ENCODE data around the gene RLN1.

DNA sequence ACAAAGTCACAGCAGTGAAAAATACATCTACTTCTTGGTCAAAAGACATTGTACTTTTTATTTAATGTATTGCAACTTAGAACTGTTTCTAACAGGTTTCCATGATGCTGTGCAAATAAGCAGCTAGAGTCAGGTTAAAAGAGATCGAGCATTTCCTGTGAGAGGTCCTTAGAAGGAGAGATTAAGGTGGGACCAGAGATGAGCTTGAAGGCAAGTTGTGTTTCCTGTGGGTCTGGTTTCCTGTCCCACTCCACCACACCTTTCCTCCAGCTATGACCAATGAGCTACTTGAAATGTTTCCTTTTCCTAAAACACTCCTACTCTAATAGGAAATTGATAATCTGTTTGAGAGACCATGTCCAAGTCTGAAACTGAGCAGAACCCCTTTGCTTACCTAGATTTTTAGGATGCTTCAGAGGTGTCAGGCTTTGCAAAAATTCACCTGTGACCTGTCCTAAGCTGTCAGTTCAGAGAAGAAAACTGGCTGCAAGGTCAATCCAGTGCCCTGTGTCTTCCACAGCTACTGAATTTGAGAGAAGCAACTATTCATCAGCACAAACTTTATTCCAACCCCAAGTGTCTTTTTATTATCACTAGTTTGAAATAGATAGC is 13.1 kb upstream of the RLN1 start:
- TF ChIP-seq, protein P1, sequence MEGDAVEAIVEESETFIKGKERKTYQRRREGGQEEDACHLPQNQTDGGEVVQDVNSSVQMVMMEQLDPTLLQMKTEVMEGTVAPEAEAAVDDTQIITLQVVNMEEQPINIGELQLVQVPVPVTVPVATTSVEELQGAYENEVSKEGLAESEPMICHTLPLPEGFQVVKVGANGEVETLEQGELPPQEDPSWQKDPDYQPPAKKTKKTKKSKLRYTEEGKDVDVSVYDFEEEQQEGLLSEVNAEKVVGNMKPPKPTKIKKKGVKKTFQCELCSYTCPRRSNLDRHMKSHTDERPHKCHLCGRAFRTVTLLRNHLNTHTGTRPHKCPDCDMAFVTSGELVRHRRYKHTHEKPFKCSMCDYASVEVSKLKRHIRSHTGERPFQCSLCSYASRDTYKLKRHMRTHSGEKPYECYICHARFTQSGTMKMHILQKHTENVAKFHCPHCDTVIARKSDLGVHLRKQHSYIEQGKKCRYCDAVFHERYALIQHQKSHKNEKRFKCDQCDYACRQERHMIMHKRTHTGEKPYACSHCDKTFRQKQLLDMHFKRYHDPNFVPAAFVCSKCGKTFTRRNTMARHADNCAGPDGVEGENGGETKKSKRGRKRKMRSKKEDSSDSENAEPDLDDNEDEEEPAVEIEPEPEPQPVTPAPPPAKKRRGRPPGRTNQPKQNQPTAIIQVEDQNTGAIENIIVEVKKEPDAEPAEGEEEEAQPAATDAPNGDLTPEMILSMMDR (IDR thresholded peaks at IDR 0.05) = no peak
- TF ChIP-seq HOXB13 (CRISPR knock-in tag; IDR thresholded peaks at IDR 0.05; ENCODE audit: low read depth) = no peak
- no peak for TF ChIP-seq ESRRA (IDR thresholded peaks at IDR 0.05; ENCODE audit: borderline replicate concordance, low read length)
- TF ChIP-seq POLR2A (IDR thresholded peaks at IDR 0.05; ENCODE audit: low read length) = no peak
- TF ChIP-seq CEBPB (IDR thresholded peaks at IDR 0.05) = no peak
- TF ChIP-seq RCOR1 (IDR thresholded peaks at IDR 0.05; ENCODE audit: low read depth, low read length) = no peak
- TF ChIP-seq TP53 (CRISPR knock-in tag; IDR thresholded peaks at IDR 0.05) = no peak
- no peak for TF ChIP-seq ZNF302 (CRISPR knock-in tag; IDR thresholded peaks at IDR 0.05)
- no peak for TF ChIP-seq EP300 (IDR thresholded peaks at IDR 0.05)
- TF ChIP-seq, protein P2, sequence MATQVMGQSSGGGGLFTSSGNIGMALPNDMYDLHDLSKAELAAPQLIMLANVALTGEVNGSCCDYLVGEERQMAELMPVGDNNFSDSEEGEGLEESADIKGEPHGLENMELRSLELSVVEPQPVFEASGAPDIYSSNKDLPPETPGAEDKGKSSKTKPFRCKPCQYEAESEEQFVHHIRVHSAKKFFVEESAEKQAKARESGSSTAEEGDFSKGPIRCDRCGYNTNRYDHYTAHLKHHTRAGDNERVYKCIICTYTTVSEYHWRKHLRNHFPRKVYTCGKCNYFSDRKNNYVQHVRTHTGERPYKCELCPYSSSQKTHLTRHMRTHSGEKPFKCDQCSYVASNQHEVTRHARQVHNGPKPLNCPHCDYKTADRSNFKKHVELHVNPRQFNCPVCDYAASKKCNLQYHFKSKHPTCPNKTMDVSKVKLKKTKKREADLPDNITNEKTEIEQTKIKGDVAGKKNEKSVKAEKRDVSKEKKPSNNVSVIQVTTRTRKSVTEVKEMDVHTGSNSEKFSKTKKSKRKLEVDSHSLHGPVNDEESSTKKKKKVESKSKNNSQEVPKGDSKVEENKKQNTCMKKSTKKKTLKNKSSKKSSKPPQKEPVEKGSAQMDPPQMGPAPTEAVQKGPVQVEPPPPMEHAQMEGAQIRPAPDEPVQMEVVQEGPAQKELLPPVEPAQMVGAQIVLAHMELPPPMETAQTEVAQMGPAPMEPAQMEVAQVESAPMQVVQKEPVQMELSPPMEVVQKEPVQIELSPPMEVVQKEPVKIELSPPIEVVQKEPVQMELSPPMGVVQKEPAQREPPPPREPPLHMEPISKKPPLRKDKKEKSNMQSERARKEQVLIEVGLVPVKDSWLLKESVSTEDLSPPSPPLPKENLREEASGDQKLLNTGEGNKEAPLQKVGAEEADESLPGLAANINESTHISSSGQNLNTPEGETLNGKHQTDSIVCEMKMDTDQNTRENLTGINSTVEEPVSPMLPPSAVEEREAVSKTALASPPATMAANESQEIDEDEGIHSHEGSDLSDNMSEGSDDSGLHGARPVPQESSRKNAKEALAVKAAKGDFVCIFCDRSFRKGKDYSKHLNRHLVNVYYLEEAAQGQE (IDR thresholded peaks at IDR 0.05) = no peak
- TF ChIP-seq NR3C1 (IDR thresholded peaks at IDR 0.05) = no peak
